DOHH2 (cell line): ENCODE data around the gene TIMP3.

Experiments used
- H3F3A ChIP-seq: fragments of 200-600 bp; sonication (generic), shearing (Covaris generic); 2 replicates; pipeline ENCODE4 v1.6.0; 2016; ENCODE audit warnings: antibody characterized with exemption, mild to moderate bottlenecking; ENCODE audit not compliant: control insufficient read depth, insufficient read depth
- H3K27ac ChIP-seq: fragments of 200-600 bp; sonication (generic); 2 replicates; pipeline ENCODE4 v1.5.1; 2014; ENCODE audit warnings: low read depth, mild to moderate bottlenecking, low read length, moderate library complexity
- H3K27me3 ChIP-seq: fragments of 200-600 bp; sonication (generic); 2 replicates; pipeline ENCODE4 v1.6.1; 2014; ENCODE audit warnings: mild to moderate bottlenecking, low read length, mixed read lengths; ENCODE audit not compliant: control insufficient read depth
- H3K36me3 ChIP-seq: fragments of 200-600 bp; sonication (generic); 2 replicates; pipeline ENCODE4 v1.6.1; 2014; ENCODE audit warnings: mild to moderate bottlenecking, low read length, moderate library complexity, mixed read lengths; ENCODE audit not compliant: control insufficient read depth
- H3K4me1 ChIP-seq: fragments of 200-600 bp; sonication (generic); 2 replicates; pipeline ENCODE4 v1.6.1; 2014; ENCODE audit warnings: mild to moderate bottlenecking, low read length, mixed read lengths; ENCODE audit not compliant: control insufficient read depth
- H3K4me2 ChIP-seq: fragments of 200-600 bp; sonication (generic); 2 replicates; pipeline ENCODE4 v1.6.0; 2014; ENCODE audit warnings: mild to moderate bottlenecking, low read length, moderate library complexity
- H3K4me3 ChIP-seq: fragments of 200-600 bp; sonication (generic); 2 replicates; pipeline ENCODE4 v1.5.1; 2014; ENCODE audit warnings: mild to moderate bottlenecking, low read length, mixed read lengths
- H3K79me2 ChIP-seq: fragments of 200-600 bp; sonication (generic); 2 replicates; pipeline ENCODE4 v1.6.1; 2014; ENCODE audit warnings: mild to moderate bottlenecking, low read length, mixed read lengths; ENCODE audit not compliant: control insufficient read depth
- H3K9me2 ChIP-seq: fragments of 200-600 bp; sonication (generic); replicated peaks from 2 replicates; pipeline ENCODE4 v1.6.1; 2014; ENCODE audit warnings: mild to moderate bottlenecking, low read length, mixed read lengths; ENCODE audit not compliant: control insufficient read depth
- H3K9me3 ChIP-seq: fragments of 200-600 bp; sonication (generic); 2 replicates; pipeline ENCODE4 v1.6.1; 2014; ENCODE audit warnings: antibody characterized with exemption, low read length, mixed read lengths; ENCODE audit not compliant: control insufficient read depth, insufficient read depth
- H4K20me1 ChIP-seq: fragments of 200-600 bp; sonication (generic); 2 replicates; pipeline ENCODE4 v1.6.0; 2014; ENCODE audit warnings: low read depth, mild to moderate bottlenecking, antibody characterized with exemption, low read length, moderate library complexity; ENCODE audit not compliant: control insufficient read depth, insufficient read depth
- EZH2phosphoT487 ChIP-seq: fragments of 200-600 bp; sonication (generic); IDR thresholded peaks from 2 replicates; pipeline ENCODE4 v1.6.1; 2017; ENCODE audit warnings: borderline replicate concordance, mild to moderate bottlenecking, antibody characterized with exemption, low read length, moderate library complexity, mixed read lengths
- TF ChIP-seq, protein P1 (sequence below): fragments of 200-600 bp; sonication (generic); IDR thresholded peaks from one replicate; pipeline ENCODE4 v1.5.1; 2014; ENCODE audit warnings: antibody characterized with exemption, mild to moderate bottlenecking, low read depth, low read length; ENCODE audit not compliant: poor library complexity, severe bottlenecking

TIMP3 gene

DNA sequence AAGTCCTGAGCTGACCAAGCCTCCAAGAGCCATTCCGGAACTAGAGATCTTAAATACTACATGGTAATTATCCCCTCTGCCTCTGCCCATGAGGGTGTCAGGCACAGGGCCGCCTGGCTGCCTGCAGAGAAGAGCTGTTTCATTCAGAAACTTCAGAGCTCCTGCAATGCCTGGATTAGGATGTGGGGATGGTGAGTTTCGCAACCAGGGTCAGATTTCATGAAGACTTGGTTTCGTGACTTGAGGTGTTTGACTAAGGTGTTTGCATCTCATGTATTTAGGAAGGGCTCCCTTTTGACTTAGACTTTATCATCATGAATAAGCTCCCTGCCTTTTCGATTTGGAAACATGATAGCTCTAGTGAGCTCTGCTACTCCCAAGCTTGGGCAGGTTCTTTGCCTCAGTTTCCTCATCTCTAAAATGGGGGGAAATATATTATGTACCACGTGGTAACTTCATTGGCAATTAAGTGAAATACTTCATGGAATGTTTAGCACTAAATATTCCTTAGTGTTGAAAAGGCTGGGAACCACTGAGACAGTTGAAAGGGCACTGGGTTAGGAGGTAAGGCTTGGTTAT, 9.1 kb downstream of the TIMP3 start:
- H3F3A ChIP-seq: no peaks in the 10 kb centered on the region
- H3K4me3 ChIP-seq: no peak overlapping the region
- no peaks in the 10 kb centered on the region for H3K36me3 ChIP-seq
- H3K79me2 ChIP-seq: no peaks in the 10 kb centered on the region
- H3K27me3 ChIP-seq: peaks cover 7% of the 10 kb centered on the region; the same call in 1 of the 2 replicates
- no peaks in the 10 kb centered on the region for H3K4me1 ChIP-seq
- no peak overlapping the region for H3K27ac ChIP-seq
- H4K20me1 ChIP-seq: no peaks in the 10 kb centered on the region
- no peak overlapping the region for H3K4me2 ChIP-seq
- TF ChIP-seq EZH2phosphoT487: no peak
- TF ChIP-seq, protein P1, sequence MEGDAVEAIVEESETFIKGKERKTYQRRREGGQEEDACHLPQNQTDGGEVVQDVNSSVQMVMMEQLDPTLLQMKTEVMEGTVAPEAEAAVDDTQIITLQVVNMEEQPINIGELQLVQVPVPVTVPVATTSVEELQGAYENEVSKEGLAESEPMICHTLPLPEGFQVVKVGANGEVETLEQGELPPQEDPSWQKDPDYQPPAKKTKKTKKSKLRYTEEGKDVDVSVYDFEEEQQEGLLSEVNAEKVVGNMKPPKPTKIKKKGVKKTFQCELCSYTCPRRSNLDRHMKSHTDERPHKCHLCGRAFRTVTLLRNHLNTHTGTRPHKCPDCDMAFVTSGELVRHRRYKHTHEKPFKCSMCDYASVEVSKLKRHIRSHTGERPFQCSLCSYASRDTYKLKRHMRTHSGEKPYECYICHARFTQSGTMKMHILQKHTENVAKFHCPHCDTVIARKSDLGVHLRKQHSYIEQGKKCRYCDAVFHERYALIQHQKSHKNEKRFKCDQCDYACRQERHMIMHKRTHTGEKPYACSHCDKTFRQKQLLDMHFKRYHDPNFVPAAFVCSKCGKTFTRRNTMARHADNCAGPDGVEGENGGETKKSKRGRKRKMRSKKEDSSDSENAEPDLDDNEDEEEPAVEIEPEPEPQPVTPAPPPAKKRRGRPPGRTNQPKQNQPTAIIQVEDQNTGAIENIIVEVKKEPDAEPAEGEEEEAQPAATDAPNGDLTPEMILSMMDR: no peak
- no peaks in the 10 kb centered on the region for H3K9me3 ChIP-seq
- H3K9me2 ChIP-seq: no peaks in the 10 kb centered on the region

DNA sequence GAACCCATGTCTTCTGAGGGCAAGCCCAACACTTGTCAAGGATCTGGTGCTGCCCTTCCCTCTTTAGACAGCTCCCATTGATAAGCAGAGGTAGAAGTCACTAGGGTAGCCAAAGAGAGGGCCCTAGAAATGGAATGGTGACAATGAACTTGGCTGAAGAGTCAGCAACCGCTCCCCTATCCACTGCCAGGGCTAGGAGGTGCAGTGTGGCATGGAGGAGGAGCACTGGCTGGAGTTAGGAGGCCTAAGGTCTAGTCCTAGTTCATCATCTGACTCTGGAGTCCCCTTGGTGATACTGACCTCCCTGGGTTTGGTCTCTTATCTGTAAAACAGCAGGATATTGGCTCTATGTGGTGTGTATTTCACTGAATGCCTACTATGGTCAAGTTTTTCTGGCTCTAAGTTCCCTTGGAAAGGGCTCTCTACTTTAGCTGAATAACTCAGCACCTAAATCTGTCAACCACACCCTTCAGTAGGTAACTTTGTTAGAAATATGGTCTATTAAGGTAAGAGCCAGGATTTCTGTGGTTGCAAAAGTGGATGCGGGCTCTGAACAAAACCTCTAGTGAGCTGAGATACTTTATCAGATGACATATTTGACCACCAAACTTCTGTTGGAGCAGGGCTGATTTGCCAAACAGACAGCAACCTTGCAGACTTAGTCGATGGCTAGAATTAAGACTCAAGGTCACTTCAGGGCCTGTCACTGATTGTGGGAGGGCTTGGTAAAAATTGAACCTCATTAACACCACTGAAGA, 10.5 kb downstream of the TIMP3 start:
- TF ChIP-seq EZH2phosphoT487: no peak
- TF ChIP-seq, protein P1: no peak
- no peaks in the 10 kb centered on the region for H4K20me1 ChIP-seq
- H3K4me3 ChIP-seq: no peak overlapping the region
- no peak overlapping the region for H3K4me2 ChIP-seq
- no peaks in the 10 kb centered on the region for H3K4me1 ChIP-seq
- H3K79me2 ChIP-seq: no peaks in the 10 kb centered on the region
- no peaks in the 10 kb centered on the region for H3K36me3 ChIP-seq
- no peaks in the 10 kb centered on the region for H3K9me3 ChIP-seq
- no peak overlapping the region for H3K27ac ChIP-seq
- no peaks in the 10 kb centered on the region for H3F3A ChIP-seq
- H3K9me2 ChIP-seq: no peaks in the 10 kb centered on the region
- peaks cover 7% of the 10 kb centered on the region; the same call in 1 of the 2 replicates for H3K27me3 ChIP-seq

DNA sequence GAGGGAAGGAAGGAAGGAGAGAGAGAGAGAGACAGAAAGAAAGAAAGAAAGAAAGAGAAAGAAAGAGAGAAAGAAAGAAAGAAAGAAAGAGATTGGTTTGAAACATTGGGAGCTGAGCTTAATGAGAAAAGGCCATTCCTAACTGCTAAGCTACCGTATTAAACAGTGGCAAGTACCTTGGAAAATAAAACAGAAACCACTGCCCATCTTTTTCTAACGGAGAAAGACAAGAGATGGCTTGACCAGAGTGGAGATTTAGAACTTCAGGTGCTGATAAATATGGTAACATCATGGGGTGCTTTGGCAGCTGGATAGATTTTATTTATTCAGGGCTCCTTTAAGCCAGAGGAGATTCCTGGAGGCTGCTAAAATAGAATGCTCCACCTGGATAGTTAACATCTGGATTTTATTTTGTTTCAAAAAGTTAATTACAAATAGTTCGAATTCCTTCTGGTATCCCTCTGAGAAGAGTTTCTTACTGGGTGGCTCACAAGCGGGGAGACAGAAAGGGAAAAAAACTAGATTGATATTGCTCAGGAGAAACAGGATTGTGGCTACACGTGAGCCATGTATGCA, 12.9 kb downstream of the TIMP3 start:
- no peaks in the 10 kb centered on the region for H3K9me2 ChIP-seq
- TF ChIP-seq, protein P1: no peak
- no peak for TF ChIP-seq EZH2phosphoT487
- no peak overlapping the region for H3K27ac ChIP-seq
- H3F3A ChIP-seq: no peaks in the 10 kb centered on the region
- no peak overlapping the region for H3K4me3 ChIP-seq
- H3K4me2 ChIP-seq: no peak overlapping the region
- no peaks in the 10 kb centered on the region for H3K79me2 ChIP-seq
- H3K9me3 ChIP-seq: no peaks in the 10 kb centered on the region
- peaks cover 3% of the 10 kb centered on the region; the same call in 1 of the 2 replicates for H3K27me3 ChIP-seq
- no peaks in the 10 kb centered on the region for H3K4me1 ChIP-seq
- H4K20me1 ChIP-seq: no peaks in the 10 kb centered on the region
- H3K36me3 ChIP-seq: no peaks in the 10 kb centered on the region
